Measurements from ENCODE around the gene BCL2L2.

GRCh38 chr14:23269193-23269592, 37.4 kb upstream of the BCL2L2 start:
- TF ChIP-seq SUZ12 (IDR thresholded peaks at IDR 0.05; ENCODE audit: extremely low read depth, insufficient read depth, insufficient read length) (no peak), YY1 (IDR thresholded peaks at IDR 0.05; ENCODE audit: insufficient read depth, insufficient read length) (no peak)

Measured in NT2/D1 (cell line).